PFSK-1 (cell line): ENCODE data around the gene YRDC.

ENCODE experiments used
- FOXP2 ChIP-seq: optimal IDR thresholded peaks from 2 replicates; pipeline ENCODE3; 2011; ENCODE audit warnings: borderline replicate concordance, control low read depth, inconsistent platforms; ENCODE audit not compliant: insufficient read depth; ENCODE audit errors: extremely low read length, extremely low read depth
- POLR2AphosphoS5 ChIP-seq: IDR thresholded peaks from 2 replicates; pipeline ENCODE4 v1.6.1; 2012; ENCODE audit warnings: low read depth, mild to moderate bottlenecking, control low read depth, low read length, moderate library complexity
- REST ChIP-seq, 2 experiments: IDR thresholded peaks; 2 replicates each; pipeline versions ENCODE4 v1.6.1 to v1.8.0; 2011 to 2012; ENCODE audit warnings: low read depth in 2 of 2, low read length in 2 of 2, control low read depth in 1 of 2, inconsistent platforms in 1 of 2, mild to moderate bottlenecking in 1 of 2, moderate library complexity in 1 of 2; ENCODE audit not compliant: insufficient read depth in 1 of 2
- SIN3A ChIP-seq: IDR thresholded peaks from 2 replicates; pipeline ENCODE4 v1.6.1; 2012; ENCODE audit warnings: mild to moderate bottlenecking, low read length, moderate library complexity, borderline replicate concordance; ENCODE audit not compliant: insufficient read depth
- TAF1 ChIP-seq: IDR thresholded peaks from 2 replicates; pipeline ENCODE4 v1.6.1; 2012; ENCODE audit warnings: low read length, control low read depth, borderline replicate concordance; ENCODE audit not compliant: insufficient read depth

YRDC gene

GRCh38 chr1:37851262-37851661 lies 43.3 kb upstream of the YRDC start:
- no peak for TF ChIP-seq SIN3A
- no peak for TF ChIP-seq FOXP2
- no peak for TF ChIP-seq POLR2AphosphoS5
- TF ChIP-seq REST (IDR thresholded peaks at IDR 0.05; ENCODE audit: insufficient read depth in 1 of 2, low read depth in 2 of 2, low read length in 2 of 2) = no peak
- no peak for TF ChIP-seq TAF1

GRCh38 chr1:37850352-37850955 lies 42.4 kb upstream of the YRDC start:
- TF ChIP-seq FOXP2 (no peak), REST (IDR thresholded peaks at IDR 0.05; ENCODE audit: insufficient read depth in 1 of 2, low read depth in 2 of 2, low read length in 2 of 2) (no peak), SIN3A (no peak), POLR2AphosphoS5 (no peak), TAF1 (no peak)

GRCh38 chr1:37849480-37849879 lies 41.5 kb upstream of the YRDC start:
- TF ChIP-seq POLR2AphosphoS5 (no peak), TAF1 (no peak), SIN3A (no peak)

DNA sequence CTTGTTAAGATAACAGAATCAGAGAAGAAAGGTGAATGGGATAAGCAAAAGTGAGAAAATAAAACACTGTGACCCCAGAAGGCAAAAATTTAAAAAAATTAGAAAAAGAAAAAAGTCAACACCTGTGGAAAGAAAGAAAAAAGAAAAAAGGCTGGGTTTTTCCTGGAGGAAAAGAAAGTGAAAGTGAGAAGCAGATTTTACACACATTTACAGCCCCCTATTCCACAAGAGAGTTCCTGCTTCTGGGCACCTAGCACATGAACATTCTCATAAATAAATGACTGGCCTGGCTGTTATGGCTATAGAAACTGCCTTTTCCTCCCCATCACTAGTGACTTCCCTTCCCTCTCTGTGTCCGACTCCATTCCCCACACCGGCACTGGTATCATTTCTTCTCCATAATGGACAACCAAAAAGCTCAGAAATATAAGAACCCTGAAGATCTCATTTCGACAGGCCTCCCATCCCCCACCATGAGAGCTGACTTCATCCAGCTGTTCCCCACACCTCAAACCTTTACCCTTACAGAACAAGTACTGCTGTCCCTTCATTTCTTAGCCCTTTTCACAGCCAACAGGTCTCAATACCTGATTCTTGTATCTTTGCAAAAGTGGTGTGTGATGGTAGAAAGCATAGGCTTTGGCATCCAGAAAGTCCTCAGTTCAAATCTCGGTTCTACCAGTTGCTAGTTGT lies 38.8 kb upstream of the YRDC start:
- TF ChIP-seq REST (IDR thresholded peaks at IDR 0.05; ENCODE audit: insufficient read depth in 1 of 2, low read depth in 2 of 2, low read length in 2 of 2) = no peak
- no peak for TF ChIP-seq FOXP2
- no peak for TF ChIP-seq TAF1
- TF ChIP-seq SIN3A = no peak
- TF ChIP-seq POLR2AphosphoS5 = no peak

- TF ChIP-seq REST (IDR thresholded peaks at IDR 0.05; ENCODE audit: insufficient read depth in 1 of 2, low read depth in 2 of 2, low read length in 2 of 2) = no peak
- TF ChIP-seq TAF1 = no peak
- TF ChIP-seq FOXP2 = no peak
- TF ChIP-seq POLR2AphosphoS5 = no peak
- no peak for TF ChIP-seq SIN3A
These were observed 37.8 kb upstream of the YRDC start for GRCh38 chr1:37845786-37846185.
